ENCODE results near the gene SNX7. TPM values are rescaled to one million over a fixed set of nuclear protein-coding genes. Genes with fewer than 3 reads are reported as not detected.

Gene SNX7
- total RNA-seq, 3 donors from 2014 or later = 22.6 to 31.5 (median 24.0) TPM

DNA sequence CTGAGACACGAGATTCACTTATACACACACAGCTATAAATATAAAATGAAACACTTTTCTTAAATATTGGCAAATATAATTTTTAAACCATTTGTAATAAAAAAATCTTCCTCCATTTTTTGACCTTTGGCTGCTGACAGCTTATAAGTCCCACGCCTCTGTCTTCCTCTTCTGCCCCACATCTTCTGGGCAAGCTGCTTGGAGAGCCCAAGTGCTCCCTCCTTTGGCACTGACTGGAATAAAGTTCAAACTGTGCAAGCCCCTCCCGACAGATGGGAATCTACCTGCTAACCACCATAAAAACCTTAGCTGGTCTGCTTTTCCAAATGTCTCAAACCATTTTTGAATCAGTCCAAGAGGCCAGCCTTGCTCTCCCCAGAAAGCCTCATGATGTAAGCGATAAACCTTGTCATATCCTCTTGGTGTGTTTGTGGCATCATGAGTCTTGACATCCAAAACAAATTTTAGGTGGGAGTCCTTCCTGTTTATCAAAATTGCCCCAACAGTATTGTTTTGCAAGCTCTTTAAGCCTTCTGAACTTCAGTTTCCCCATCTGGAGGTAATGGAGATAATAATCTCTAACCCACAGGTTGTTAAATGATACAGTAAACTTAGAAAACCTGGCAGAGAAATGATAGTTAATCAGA lies 99.8 kb downstream of the SNX7 start:
- H3K4me3 ChIP-seq = no peak overlapping the region
- no peaks in the 10 kb centered on the region for H3K4me1 ChIP-seq
- intact Hi-C loops (cut with DNase I; ENCODE audit: low total_unique reads) = no loop called here
- no peaks in the 10 kb centered on the region for H3K27me3 ChIP-seq
- H3K27ac ChIP-seq = no peak overlapping the region
- TF ChIP-seq, protein P1, sequence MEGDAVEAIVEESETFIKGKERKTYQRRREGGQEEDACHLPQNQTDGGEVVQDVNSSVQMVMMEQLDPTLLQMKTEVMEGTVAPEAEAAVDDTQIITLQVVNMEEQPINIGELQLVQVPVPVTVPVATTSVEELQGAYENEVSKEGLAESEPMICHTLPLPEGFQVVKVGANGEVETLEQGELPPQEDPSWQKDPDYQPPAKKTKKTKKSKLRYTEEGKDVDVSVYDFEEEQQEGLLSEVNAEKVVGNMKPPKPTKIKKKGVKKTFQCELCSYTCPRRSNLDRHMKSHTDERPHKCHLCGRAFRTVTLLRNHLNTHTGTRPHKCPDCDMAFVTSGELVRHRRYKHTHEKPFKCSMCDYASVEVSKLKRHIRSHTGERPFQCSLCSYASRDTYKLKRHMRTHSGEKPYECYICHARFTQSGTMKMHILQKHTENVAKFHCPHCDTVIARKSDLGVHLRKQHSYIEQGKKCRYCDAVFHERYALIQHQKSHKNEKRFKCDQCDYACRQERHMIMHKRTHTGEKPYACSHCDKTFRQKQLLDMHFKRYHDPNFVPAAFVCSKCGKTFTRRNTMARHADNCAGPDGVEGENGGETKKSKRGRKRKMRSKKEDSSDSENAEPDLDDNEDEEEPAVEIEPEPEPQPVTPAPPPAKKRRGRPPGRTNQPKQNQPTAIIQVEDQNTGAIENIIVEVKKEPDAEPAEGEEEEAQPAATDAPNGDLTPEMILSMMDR (IDR thresholded peaks at IDR 0.05) = no peak
- TF ChIP-seq POLR2A (IDR thresholded peaks at IDR 0.05) (no peak), POLR2AphosphoS5 (IDR thresholded peaks at IDR 0.05) (no peak)
- no peaks in the 10 kb centered on the region for H3K36me3 ChIP-seq
- no peaks in the 10 kb centered on the region for H3K9me3 ChIP-seq
- DNase-seq (ENCODE audit: low spot score in 2 of 2) = no peak

DNA sequence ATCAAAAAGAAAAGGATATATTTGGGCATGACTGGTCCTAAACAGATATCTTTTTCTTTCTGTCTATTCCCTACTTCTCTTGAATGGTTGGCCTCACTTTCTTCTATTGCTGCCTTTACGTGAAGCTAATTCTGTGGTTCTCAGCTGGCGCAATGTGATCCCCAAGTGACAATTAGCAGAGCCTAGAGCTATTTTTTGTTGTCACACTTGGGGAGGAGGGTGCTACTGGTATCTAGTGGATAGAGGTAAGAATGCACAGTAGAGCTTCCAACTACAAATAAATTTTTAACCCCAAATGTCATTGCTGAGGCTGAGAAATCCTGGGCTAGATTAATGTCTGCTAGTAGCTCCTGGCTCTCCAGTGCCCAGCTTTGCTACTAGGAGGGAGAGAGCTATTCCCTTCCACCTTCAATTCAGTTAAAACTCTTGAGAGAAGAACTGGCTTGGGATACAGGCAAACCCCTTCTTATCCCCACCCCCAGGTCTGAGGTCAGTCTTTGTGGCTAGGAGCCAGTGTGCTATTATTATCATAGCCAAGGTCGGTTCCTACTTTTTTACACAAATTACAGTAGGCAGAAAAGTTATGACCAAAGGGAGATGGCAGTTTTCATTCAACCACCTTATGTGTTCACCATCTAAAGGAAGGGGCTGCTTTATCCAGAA lies 102.1 kb downstream of the SNX7 start:
- no peak for DNase-seq (ENCODE audit: low spot score in 2 of 2)
- H3K4me3 ChIP-seq = no peak overlapping the region
- H3K36me3 ChIP-seq = no peaks in the 10 kb centered on the region
- TF ChIP-seq, protein P1 (IDR thresholded peaks at IDR 0.05) = no peak
- TF ChIP-seq POLR2A (IDR thresholded peaks at IDR 0.05) = no peak
- no peak for TF ChIP-seq POLR2AphosphoS5 (IDR thresholded peaks at IDR 0.05)
- no peak overlapping the region for H3K27ac ChIP-seq
- H3K9me3 ChIP-seq = no peaks in the 10 kb centered on the region
- no peaks in the 10 kb centered on the region for H3K27me3 ChIP-seq
- intact Hi-C loops (cut with DNase I; ENCODE audit: low total_unique reads) = no loop called here
- no peaks in the 10 kb centered on the region for H3K4me1 ChIP-seq

DNA sequence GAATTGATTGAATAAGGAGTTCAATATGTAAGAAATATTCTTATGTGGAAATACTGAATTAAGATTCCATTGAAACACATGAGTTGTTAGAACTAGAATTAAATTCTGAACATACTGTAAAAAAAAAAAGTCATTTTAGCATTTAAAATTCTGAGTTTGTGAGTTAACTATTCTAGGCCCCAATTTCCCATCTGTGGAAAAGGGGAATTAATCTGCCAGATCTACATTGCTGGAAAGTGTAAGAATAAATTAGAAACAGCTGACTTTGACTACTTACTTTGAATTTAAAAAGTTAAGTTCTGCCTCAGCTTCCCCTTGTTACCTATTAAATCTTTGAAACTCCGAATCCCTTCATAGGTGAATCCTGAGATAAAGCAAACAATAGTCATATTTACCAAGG lies 103.0 kb downstream of the SNX7 start:
- no peaks in the 10 kb centered on the region for H3K4me1 ChIP-seq
- H3K27me3 ChIP-seq = no peaks in the 10 kb centered on the region
- intact Hi-C loops (cut with DNase I; ENCODE audit: low total_unique reads) = no loop called here
- no peaks in the 10 kb centered on the region for H3K36me3 ChIP-seq
- H3K4me3 ChIP-seq = no peak overlapping the region
- no peak overlapping the region for H3K27ac ChIP-seq
- DNase-seq (ENCODE audit: low spot score in 2 of 2) = no peak
- no peaks in the 10 kb centered on the region for H3K9me3 ChIP-seq
- TF ChIP-seq, protein P1 (IDR thresholded peaks at IDR 0.05) = no peak
- TF ChIP-seq POLR2AphosphoS5 (IDR thresholded peaks at IDR 0.05) (no peak), POLR2A (IDR thresholded peaks at IDR 0.05) (no peak)

DNA sequence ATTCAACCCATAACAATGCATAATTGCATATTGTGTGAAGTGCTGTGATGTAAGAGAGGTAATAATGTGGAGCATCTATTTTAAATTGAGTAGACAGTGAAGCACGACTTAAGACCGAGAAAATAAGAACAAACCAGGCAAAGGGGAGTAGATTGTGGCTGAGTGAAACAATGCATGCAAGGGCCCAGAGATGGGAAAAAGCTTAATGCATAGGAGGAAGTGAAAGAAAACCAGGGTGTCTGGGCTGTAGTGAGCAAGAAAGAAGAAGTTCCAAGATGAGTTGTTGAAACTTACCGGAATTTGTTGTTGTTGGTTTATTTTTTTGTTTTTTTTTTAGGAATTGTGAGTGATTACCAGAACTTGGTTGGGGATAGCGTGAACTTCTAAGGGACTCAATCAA lies 104.7 kb downstream of the SNX7 start:
- Histone ChIP-seq H3K27ac (no peak overlapping the region), H3K4me1 (no peaks in the 10 kb centered on the region), H3K27me3 (no peaks in the 10 kb centered on the region), H3K4me3 (no peak overlapping the region), H3K36me3 (no peaks in the 10 kb centered on the region), H3K9me3 (no peaks in the 10 kb centered on the region)
- intact Hi-C loops (cut with DNase I; ENCODE audit: low total_unique reads) = no loop called here
- TF ChIP-seq POLR2A (IDR thresholded peaks at IDR 0.05) = no peak
- no peak for TF ChIP-seq POLR2AphosphoS5 (IDR thresholded peaks at IDR 0.05)
- TF ChIP-seq, protein P1 (IDR thresholded peaks at IDR 0.05) = no peak
- no peak for DNase-seq (ENCODE audit: low spot score in 2 of 2)

DNA sequence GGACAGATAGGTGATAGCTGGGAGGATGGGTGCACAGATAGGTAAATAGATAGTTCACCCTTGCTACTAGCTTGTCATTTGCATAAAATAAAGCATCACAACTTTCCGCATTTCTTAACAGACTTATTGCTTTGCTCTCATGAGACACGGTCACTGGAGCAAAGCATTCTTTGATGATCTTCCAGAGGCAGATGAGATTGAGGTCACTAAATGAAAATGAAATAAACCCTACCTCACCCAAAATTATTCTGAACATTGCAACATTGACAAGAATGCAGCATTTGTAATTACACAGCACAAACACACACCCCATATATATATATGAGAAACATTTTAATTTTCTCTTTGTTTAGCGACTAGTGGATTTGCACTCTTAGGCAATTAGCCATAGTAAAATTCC lies 107.6 kb downstream of the SNX7 start:
- Histone ChIP-seq H3K27me3 (no peaks in the 10 kb centered on the region), H3K36me3 (no peaks in the 10 kb centered on the region), H3K27ac (no peak overlapping the region), H3K4me3 (no peak overlapping the region), H3K4me1 (no peaks in the 10 kb centered on the region), H3K9me3 (no peaks in the 10 kb centered on the region)
- intact Hi-C loops (cut with DNase I; ENCODE audit: low total_unique reads) = no loop called here
- no peak for DNase-seq (ENCODE audit: low spot score in 2 of 2)
- TF ChIP-seq POLR2A (IDR thresholded peaks at IDR 0.05) (no peak), POLR2AphosphoS5 (IDR thresholded peaks at IDR 0.05) (no peak)
- TF ChIP-seq, protein P1 (IDR thresholded peaks at IDR 0.05) = no peak

Data from breast epithelium (tissue), 4 donors.